GM10847 (cell line): ENCODE measurements around the gene SUCLG2.

Experiments
- POLR2A ChIP-seq: IDR thresholded peaks from 2 replicates; pipeline ENCODE4 v1.6.1; 2011; ENCODE audit not compliant: insufficient read length; ENCODE audit errors: extremely low read depth

Gene SUCLG2

DNA sequence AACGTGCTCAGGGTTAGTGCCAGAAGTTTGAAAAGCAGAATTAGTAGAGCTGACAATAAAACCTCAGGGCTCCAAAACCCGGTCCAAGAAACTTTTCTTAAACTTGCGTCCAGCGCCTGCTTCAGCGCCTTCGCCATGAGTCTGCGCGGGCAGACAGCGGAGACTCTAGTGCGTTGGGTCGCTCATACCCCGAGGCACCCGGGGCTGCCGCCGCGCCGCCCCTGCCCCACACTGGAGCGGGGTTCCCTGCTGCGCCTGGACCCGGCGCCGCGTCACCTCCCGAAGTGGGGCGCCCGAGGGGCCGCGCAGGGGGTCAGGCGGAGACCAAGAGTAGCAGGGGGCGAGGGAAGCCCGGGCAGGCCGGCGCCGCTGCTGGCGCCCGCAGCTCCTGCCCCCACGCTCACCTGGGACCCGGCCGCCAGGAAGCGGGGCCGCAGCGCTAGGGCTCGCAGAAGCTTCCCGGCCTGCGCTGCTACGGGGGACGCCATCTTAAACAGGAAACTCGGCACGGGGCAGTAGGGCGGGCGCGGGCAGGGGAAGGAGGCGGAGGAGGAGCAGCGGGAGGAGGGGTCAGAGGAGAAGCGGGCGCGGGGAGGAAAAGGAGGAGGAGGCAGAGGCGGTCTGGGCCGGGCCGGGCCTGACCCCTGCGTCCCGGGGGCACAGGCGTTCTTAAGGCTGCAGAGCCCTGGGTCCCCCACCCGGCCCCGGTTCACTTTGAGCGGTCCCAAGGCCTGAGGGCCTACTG, at the start of gene SUCLG2:
Gene SUCLG2, minus strand, starts transcription at position 514 of the 745 bp plus-strand sequence. Its CDS starts 26 bp downstream, at position 488.
- TF ChIP-seq POLR2A: peak; percentile 80

DNA sequence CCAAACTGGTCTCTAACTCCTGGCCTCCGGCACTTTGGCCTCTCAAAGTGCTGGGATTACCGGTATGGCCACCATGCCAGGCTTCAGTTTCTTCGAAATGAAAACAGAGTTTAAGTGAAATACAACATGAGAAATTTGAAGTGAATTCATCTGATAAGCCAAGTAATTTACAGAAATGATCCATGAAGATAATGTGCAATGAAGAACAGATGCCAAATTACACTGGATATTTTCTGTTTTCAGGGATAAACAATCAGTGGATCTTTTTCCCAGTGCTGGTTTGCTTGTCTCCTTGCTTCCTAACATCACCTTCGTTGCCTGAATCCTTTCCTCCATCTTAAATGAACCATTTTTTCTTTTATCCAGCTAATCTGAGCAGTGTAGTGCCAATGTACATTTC, 46.2 kb upstream of the SUCLG2 start:
- TF ChIP-seq POLR2A: no peak

- TF ChIP-seq POLR2A: no peak
Observed at GRCh38 chr3:67699882-67700281, 45.5 kb upstream of the SUCLG2 start.

DNA sequence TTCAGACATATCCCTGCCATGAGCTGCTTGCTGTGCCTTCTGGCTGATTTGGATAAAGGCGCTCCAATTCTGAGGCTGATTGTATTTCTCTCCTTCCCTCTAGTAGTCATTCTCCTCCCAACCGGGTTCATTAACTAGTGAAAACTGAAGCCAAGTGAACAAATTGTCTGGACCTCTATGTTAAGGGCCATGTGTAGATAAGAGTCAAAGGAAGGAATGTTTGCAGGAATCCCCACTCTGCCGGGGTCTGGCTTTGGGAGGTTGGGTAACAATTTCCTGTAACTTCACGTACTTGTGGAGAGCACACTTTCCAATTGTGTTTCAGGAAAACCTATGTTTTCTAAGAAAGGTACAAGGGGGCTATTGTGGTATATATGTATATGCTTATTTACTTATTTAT, 38.2 kb upstream of the SUCLG2 start:
- TF ChIP-seq POLR2A: no peak

- TF ChIP-seq POLR2A: no peak
Observed at GRCh38 chr3:67691926-67692325, 37.5 kb upstream of the SUCLG2 start.

GRCh38 chr3:67691207-67691606, 36.8 kb upstream of the SUCLG2 start:
- TF ChIP-seq POLR2A: no peak

- no peak for TF ChIP-seq POLR2A
Observed at GRCh38 chr3:67689806-67690205, 35.4 kb upstream of the SUCLG2 start.

DNA sequence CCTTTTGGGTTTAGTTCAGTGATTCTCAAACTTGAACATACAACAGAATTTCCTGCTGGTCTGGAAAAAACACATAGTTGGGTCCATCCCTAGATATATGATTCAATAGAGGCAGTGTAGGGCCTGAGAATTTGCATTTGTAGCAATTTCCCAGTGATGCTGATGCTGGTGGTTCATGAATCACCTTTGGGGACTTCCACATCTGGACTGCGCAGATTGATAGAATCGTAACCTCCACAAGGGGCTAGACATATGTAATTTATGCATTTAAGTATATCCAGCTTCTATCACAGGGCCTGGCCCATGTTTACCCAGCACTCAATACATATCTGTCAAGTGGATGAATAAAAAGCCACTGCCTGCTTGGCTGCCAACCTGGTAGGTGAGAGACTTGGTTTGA, 33.8 kb upstream of the SUCLG2 start:
- no peak for TF ChIP-seq POLR2A

DNA sequence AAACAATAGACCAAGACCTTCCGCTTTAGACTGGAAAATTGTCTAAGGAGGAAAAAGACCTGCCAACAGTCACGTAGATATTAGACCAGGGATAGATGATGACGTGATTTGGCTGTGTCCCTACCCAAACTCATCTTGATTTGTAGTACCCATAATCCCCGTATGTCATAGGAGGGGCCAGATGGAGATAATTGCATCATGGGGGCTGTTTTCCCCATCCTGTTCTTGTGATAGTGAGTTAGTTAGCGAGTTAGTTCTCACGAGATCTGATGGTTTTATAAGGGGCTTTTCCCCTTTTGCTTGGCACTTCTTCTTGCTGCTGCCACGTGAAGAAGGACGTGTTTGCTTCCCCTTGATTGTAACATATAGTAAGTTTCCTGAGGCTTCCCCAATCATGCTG, 31.7 kb upstream of the SUCLG2 start:
- no peak for TF ChIP-seq POLR2A

GRCh38 chr3:67685499-67685898, 31.1 kb upstream of the SUCLG2 start:
- TF ChIP-seq POLR2A: no peak

DNA sequence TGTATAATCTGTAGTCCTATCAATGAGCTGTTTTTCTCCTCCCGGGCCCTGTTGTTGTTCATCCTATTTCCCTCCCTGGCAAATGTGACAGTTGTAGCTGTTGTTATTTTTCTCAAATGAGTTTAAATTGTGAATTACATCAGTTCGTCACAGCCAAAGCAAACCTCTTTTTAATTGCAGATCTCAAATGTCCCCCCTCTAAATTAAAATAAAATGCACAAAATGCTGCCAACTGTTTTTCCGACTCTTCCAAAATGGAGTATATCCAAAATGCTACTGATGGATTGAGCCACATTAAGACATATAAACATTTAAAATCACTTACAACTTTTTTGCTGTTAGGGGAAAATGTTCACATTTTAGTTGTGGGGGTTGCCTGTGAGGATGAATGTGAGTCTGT, 29.8 kb upstream of the SUCLG2 start:
- TF ChIP-seq POLR2A: no peak

- no peak for TF ChIP-seq POLR2A
Observed at GRCh38 chr3:67683522-67683921, 29.1 kb upstream of the SUCLG2 start.

DNA sequence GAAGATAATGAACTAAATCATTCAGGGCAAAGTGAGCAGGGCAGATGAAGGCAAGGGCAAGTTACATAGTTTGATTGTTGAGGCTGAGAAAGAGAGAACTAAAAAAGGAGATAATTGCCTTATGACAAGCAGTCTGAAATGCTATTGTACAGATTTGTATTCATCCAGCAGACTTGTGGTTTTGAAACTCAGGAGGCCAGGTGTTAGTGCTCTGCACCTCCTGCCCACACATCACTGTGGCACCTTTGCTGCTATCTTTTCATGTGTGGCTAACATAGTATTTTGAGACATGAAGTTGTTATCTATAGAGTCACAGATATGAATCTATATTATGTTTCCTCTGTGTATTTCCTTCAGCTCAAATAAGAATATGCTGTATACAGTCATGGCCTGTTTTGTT, 24.3 kb upstream of the SUCLG2 start:
- no peak for TF ChIP-seq POLR2A

DNA sequence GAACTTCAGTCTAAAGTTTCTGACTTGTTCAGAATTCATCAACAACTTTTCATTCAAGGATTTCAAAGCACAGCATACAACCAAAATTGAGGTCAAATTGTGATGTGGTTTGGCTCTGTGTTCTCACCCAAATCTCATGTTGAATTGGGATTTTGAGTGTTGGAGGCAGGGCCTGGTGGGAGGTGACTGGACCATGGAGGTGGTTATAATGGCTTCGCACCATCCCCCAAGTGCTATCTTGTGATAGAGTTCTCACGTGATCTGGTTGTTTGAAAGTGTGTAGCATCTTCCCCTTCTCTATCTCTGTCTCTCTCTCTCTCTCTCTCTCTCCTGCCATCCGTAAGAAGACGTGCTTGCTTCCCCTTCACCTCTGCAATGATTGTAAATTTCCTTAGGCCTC, 19.6 kb upstream of the SUCLG2 start:
- TF ChIP-seq POLR2A: no peak

DNA sequence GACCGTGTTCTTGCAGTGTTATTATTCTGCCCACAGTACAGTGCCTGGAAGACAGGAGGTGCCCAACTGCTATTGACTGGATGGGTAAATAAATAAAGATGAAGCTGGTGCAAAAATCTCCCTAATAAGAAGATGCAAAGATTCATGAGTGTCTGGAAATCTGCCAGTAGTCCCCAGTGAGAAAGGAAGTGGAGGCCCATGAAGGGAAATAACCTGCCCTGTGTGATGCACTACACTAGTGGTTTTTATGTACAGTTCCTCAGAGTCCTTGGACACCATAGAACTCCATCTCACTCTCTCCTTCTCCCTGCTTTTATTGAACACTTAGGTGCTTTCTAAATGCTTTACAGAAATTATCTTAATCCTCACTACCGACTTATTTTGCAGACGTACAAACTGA, 8.3 kb upstream of the SUCLG2 start:
- TF ChIP-seq POLR2A: no peak

- TF ChIP-seq POLR2A: no peak
Observed at GRCh38 chr3:67661089-67661488, 6.7 kb upstream of the SUCLG2 start.

GRCh38 chr3:67657192-67657591, 2.8 kb upstream of the SUCLG2 start:
- TF ChIP-seq POLR2A: no peak
